Heart left ventricle (tissue), 16 donors: ENCODE results near the gene CTSW. TPM values are rescaled to one million over a fixed set of nuclear protein-coding genes. Genes with fewer than 3 reads are reported as not detected.
"Not testable (repeated sequence)": the region's sequence is repeated elsewhere in the genome, so short reads cannot be mapped to it uniquely, and the experiment has no call there.

Experiments used
- ATAC-seq, 4 donors: fragments of 200-7000 bp; cut with Tn5 transposase; one replicate each; pipeline ENCODE4 v1.9.1; 2020 to 2022; ENCODE audit warnings: moderate library complexity in 4 of 4, mild to moderate bottlenecking in 3 of 4, moderate number of reproducible peaks in 1 of 4
- DNase-seq, 5 donors: peaks; one replicate each; pipeline ENCODE4 v3.0.0-alpha.2; 2020
- H3K27ac ChIP-seq, 12 donors: fragments of 200-600 bp; sonication (generic) in 4 of 12; one replicate each; pipeline versions ENCODE4 v1.5.0 to v1.8.0; 2016 to 2022; ENCODE audit warnings: mild to moderate bottlenecking in 2 of 12
- H3K27me3 ChIP-seq, 9 donors: fragments of 200-600 bp; sonication (generic) in 2 of 9; one replicate each; pipeline versions ENCODE4 v1.5.1 to v1.8.0; 2016 to 2022; ENCODE audit warnings: mild to moderate bottlenecking in 3 of 9
- H3K36me3 ChIP-seq, 9 donors: fragments of 200-600 bp; sonication (generic) in 2 of 9; one replicate each; pipeline versions ENCODE4 v1.5.0 to v1.8.0; 2018 to 2022; ENCODE audit warnings: mild to moderate bottlenecking in 2 of 9
- H3K4me1 ChIP-seq, 12 donors: fragments of 200-600 bp; sonication (generic) in 4 of 12; one replicate each; pipeline versions ENCODE4 v1.5.0 to v1.8.0; 2016 to 2022; ENCODE audit warnings: mild to moderate bottlenecking in 3 of 12
- H3K4me3 ChIP-seq, 12 donors: fragments of 200-600 bp; sonication (generic) in 4 of 12; one replicate each; pipeline versions ENCODE4 v1.5.0 to v1.8.0; 2017 to 2022; ENCODE audit warnings: mild to moderate bottlenecking in 9 of 12, moderate library complexity in 4 of 12
- H3K9me3 ChIP-seq, 12 donors: fragments of 200-600 bp; sonication (generic) in 4 of 12; one replicate each; pipeline versions ENCODE4 v1.5.0 to v1.8.0; 2016 to 2022; ENCODE audit warnings: mild to moderate bottlenecking in 1 of 12
- POLR2A ChIP-seq, 2 donors: fragments of 450-650 bp; IDR thresholded peaks; one replicate each; pipeline ENCODE4 v1.6.1; 2017; ENCODE audit warnings: antibody characterized with exemption in 2 of 2, mild to moderate bottlenecking in 2 of 2, moderate library complexity in 2 of 2
- WGBS, 4 donors: extraction: QIAGEN DNeasy Blood & Tissue Kit in 2 of 4; methylation state at CpG; one replicate each; pipeline versions ENCODE4 v1.1.5 to v1.1.7; 2013 to 2018; 5-methylcytosine and 5-hydroxymethylcytosine counted together
- intact Hi-C, 10 donors: fragments of 100-400 bp; cut with DNase I; formaldehyde crosslinking; loops; one replicate each; pipeline versions ENCODE4 v1.11.1 to v1.14.2; 2022
- polyA plus RNA-seq, 2 donors: library from polyadenylated mRNA; stranded (reverse); fragments of 200-250 nt; gene quantifications; one replicate each; pipeline ENCODE4 v1.2.3, GENCODE V29; 2013
- total RNA-seq, 9 donors: library from RNA; depleted of rRNA in 2 of 9; stranded (reverse); fragments of >200 nt in 2 of 9; fragmentation: NEBNext Ultra II Directional in 3 of 9; extraction: Animal tissue kit (Norgen Biotek cat#: 25700) in 3 of 9; gene quantifications; one replicate each; pipeline versions ENCODE4 v1.1.0 to v1.2.4, GENCODE V29; 2016 to 2023
- TF ChIP-seq, protein P1 (sequence below), 12 donors: fragments of 200-600 bp; sonication (generic) in 4 of 12; IDR thresholded peaks; one replicate each; pipeline versions ENCODE4 v1.5.0 to v1.8.0; 2018 to 2022; ENCODE audit warnings: antibody characterized with exemption in 12 of 12, mild to moderate bottlenecking in 5 of 12
- donor health status: ischemic (EF 13 %, LVEDD 7.1; RV severe dilation, severe dysfunction).
- donor health status: healthy with polysubstance abuse.
- donor health status: DM: no; HTN: yes; CAD: no.
- donor health status: DM: no; HTN: no; CAD: no.
- donor health status: ischemic (EF 25% LVEDD 6.9; RV normal size, moderate dysfunction).
- donor health status: ischemic (EF 25% LVEDD 5.7; RV mildly dilated, moderate dysfunction).
- donor health status: healthy.
- donor health status: DM: yes; HTN: yes; CAD: no.
- donor health status: ischemic (EF 35%, LVEDD 5.7; RV mildly dilated, moderate dysfunction).
- donor health status: nonischemic (EF 11% LVEDD 7.7; RV severe dilation, severe dysfunction).
- donor health status: DM: yes; HTN: yes; CAD: no.
- donor health status: PGD.
- donor health status: ischemic (EF 29% LVEDD 5.4; RV normal size, mild dysfunction).
- donor health status: nonischemic (EF 23%, LVEDD 6.1; RV moderate dilation, normal function).

CTSW gene
- total and polyA plus RNA-seq, 11 donors: 0.16 to 9.4 (median 0.84) TPM; not detected in 1

DNA sequence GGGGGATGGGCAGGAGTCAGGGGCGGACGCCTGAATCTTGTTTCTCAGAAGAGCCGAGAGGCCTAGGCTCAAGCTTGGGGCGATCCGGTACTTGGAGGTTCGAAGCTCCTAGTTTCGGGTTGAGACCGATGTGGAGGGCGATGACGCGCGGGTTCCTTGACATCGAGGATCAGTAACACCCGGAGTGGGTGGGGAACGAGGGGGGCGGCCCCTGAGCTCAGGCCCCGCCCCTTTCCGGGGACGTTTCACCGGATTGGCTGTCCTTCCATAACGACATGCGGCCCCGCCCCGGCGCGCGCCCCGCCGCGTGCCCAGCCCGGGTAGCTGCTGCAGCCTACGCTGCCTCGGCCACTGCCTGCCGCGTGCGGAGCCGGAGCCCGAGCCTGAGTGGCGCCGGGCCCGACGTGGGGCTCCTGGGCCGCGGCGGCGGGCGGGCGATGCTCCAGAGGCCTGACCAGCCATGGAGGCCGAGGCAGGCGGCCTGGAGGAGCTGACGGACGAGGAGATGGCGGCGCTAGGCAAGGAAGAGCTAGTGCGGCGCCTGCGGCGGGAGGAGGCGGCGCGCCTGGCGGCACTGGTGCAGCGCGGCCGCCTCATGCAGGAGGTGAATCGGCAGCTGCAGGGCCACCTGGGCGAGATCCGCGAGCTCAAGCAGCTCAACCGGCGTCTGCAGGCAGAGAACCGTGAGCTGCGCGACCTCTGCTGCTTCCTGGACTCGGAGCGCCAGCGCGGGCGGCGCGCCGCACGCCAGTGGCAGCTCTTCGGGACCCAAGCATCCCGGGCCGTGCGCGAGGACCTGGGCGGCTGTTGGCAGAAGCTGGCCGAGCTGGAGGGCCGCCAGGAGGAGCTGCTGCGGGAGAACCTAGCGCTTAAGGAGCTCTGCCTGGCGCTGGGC is 10.9 kb downstream of the CTSW start, which contains the start of gene CCDC85B:
Gene CCDC85B (plus strand): TSS at position 350 of the 895 bp plus-strand sequence. CDS start 111 bp downstream, at position 461.
- peak within 1 kb of the TSS; percentile 89 to 100 (median 98) for H3K27ac ChIP-seq
- H3K27me3 ChIP-seq: no peaks in the 10 kb centered on the region
- intact Hi-C loops: loop anchor here in 2 of 10 donors (2.0 kb wide), 2 partner anchors 28 to 70 kb away; partner anchors contain the start of genes C11orf68 (in 1 of the 2), DRAP1 (in 1 of the 2) and SART1 (in 1 of the 2)
- H3K36me3 ChIP-seq: peaks cover 0 to 18% (median 14%) of the 10 kb centered on the region in 9 donors
- WGBS, 4 donors: 0 to 1% (median 0%) methylated on average over 39 to 94 of the region's 94 CpGs
- TF ChIP-seq, protein P1, sequence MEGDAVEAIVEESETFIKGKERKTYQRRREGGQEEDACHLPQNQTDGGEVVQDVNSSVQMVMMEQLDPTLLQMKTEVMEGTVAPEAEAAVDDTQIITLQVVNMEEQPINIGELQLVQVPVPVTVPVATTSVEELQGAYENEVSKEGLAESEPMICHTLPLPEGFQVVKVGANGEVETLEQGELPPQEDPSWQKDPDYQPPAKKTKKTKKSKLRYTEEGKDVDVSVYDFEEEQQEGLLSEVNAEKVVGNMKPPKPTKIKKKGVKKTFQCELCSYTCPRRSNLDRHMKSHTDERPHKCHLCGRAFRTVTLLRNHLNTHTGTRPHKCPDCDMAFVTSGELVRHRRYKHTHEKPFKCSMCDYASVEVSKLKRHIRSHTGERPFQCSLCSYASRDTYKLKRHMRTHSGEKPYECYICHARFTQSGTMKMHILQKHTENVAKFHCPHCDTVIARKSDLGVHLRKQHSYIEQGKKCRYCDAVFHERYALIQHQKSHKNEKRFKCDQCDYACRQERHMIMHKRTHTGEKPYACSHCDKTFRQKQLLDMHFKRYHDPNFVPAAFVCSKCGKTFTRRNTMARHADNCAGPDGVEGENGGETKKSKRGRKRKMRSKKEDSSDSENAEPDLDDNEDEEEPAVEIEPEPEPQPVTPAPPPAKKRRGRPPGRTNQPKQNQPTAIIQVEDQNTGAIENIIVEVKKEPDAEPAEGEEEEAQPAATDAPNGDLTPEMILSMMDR (IDR thresholded peaks at IDR 0.05): peak in 1 of 12 donors; percentile 13
- peak; percentile 90 to 99 for TF ChIP-seq POLR2A (IDR thresholded peaks at IDR 0.05)
- peaks cover 16 to 72% (median 53%) of the 10 kb centered on the region in 12 donors for H3K4me1 ChIP-seq
- H3K4me3 ChIP-seq: peak within 1 kb of the TSS; percentile 76 to 98 (median 86)
- DNase-seq (peak; percentile 99), ATAC-seq (peak; percentile 74 to 86 (median 81))
- H3K9me3 ChIP-seq: no peaks in the 10 kb centered on the region

DNA sequence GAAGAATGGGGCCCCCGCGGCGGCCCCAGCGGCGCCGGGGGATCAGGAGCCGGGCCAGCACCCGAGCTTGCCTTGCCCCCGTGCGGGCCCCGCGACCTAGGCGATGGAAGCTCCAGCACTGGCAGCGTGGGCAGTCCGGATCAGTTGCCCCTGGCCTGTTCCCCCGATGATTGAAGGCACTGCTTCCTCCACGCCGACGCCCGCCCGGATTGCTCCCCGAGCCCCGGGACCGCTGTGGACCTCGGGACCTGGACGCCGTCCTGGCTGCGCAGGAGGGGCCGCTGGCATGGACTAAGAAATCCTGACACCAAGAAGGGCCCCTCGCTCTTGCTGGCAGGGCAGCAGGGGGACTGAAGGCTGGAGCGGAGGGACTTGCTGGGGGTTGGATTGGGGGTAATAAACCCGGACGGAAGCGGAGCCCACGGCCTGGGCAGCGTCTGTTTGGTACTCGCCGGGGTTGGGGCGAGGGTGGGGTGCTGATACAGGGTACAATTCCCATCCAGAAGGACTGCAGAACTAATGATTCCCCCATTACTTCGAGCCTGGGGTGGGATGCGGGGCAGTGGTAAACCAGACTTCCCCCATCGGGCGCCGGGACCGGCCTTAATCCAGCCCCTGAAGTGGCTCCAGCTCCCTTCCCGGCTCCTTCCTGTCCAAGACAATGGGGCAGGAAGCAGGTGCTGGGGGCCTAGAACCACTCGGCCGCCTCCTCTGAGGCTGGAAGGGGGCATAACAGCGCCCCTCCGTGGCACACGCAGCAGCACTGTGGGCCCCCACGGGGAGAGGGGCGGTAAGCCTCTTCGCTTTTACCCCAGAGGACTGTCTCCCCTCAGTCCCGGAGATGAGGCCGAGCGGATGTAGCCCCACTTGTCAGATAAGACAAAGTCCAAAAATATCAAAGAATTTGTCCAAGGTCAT is 11.8 kb downstream of the CTSW start:
- TF ChIP-seq POLR2A (IDR thresholded peaks at IDR 0.05): peak in 1 of 2 donors; percentile 46
- TF ChIP-seq, protein P1 (IDR thresholded peaks at IDR 0.05): peak in 10 of 12 donors; percentile 23 to 67 (median 52)

DNA sequence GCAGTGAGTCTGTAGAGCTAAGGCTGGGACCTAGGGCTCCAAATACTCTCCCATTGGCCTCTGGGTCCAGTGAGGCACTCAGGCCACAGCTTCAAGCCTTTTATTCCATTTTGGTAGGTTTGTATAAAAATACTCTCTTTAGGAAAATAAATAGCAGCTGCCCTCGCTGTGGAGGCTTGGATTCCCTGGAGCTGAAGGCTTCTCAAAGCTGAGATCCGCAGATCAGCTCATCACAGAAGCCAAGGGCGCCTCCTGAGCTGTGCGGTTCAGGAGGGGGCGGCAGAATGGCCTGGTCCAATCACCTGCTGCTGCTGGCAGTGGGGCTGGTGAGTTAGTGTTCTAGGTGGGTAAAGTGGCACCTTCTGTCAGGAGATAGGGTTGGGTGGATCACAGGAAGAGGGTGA is 12.5 kb downstream of the CTSW start:
- ATAC-seq: not testable (repeated sequence)
- H3K4me3 ChIP-seq: peak overlapping the region; percentile 76 to 98 (median 84)

More for the DNA sequence above, 11.8 kb downstream of the CTSW start:
- Histone ChIP-seq H3K27ac (peak overlapping the region; percentile 87 to 99 (median 98)), H3K36me3 (peaks cover 0 to 10% (median 6%) of the 10 kb centered on the region in 9 donors), H3K27me3 (no peaks in the 10 kb centered on the region), H3K9me3 (no peaks in the 10 kb centered on the region), H3K4me3 (peak overlapping the region; percentile 76 to 98 (median 84)), H3K4me1 (peaks cover 16 to 72% (median 53%) of the 10 kb centered on the region in 12 donors)
- intact Hi-C loops: loop anchor here in 2 of 10 donors (2.0 kb wide), 2 partner anchors 27 to 69 kb away; partner anchors contain the start of genes C11orf68 (in 1 of the 2), DRAP1 (in 1 of the 2) and SART1 (in 1 of the 2)
- ATAC-seq: peak in 3 of 4 donors; percentile 1 to 39 (median 2)
- peak; percentile 78 to 87 (median 80) for DNase-seq
- 1 to 3% (median 2%) methylated on average over 30 to 57 of the region's 57 CpGs for WGBS, 4 donors

More for the DNA sequence above, 12.5 kb downstream of the CTSW start:
- peak overlapping the region; percentile 87 to 99 (median 98) for H3K27ac ChIP-seq
- H3K27me3 ChIP-seq, H3K9me3 ChIP-seq, DNase-seq, intact Hi-C loops, H3K36me3 ChIP-seq: not testable (repeated sequence)
- H3K4me1 ChIP-seq: peaks cover 16 to 68% (median 49%) of the 10 kb centered on the region in 12 donors
- 25 to 61% (median 50%) methylated on average over 5 of the region's 5 CpGs for WGBS, 4 donors
